Hindlimb muscle (tissue), 1 donor: Measurements from ENCODE around the gene ETS1. TPM values are rescaled to one million over a fixed set of nuclear protein-coding genes. Genes with fewer than 3 reads are reported as not detected.

ENCODE experiments used
- DNase-seq: peaks from one replicate; pipeline ENCODE4 v3.0.0-alpha.2; 2013
- polyA plus RNA-seq: library from polyadenylated mRNA; unstranded; fragments of 120-200 nt; gene quantifications from one replicate; pipeline ENCODE4 v1.2.1, GENCODE V29; 2013; ENCODE audit not compliant: insufficient read length

Gene ETS1
- polyA plus RNA-seq, 1 donor = 52.4 TPM

GRCh38 chr11:128500493-128500892 is 86.9 kb downstream of the ETS1 start:
- DNase-seq = no peak

- DNase-seq = no peak
Measured at GRCh38 chr11:128499613-128500253, 87.6 kb downstream of the ETS1 start.

- no peak for DNase-seq
Measured at GRCh38 chr11:128498721-128499245, 88.6 kb downstream of the ETS1 start.

GRCh38 chr11:128497776-128498095 is 89.6 kb downstream of the ETS1 start:
- no peak for DNase-seq

GRCh38 chr11:128497061-128497775 is 90.1 kb downstream of the ETS1 start:
- peak; percentile 83 for DNase-seq

- no peak for DNase-seq
Measured at GRCh38 chr11:128496692-128497060, 90.7 kb downstream of the ETS1 start.

- DNase-seq = no peak
Measured at GRCh38 chr11:128496249-128496648, 91.1 kb downstream of the ETS1 start.

- no peak for DNase-seq
Measured at GRCh38 chr11:128494418-128495332, 92.7 kb downstream of the ETS1 start.

GRCh38 chr11:128493570-128493965 is 93.8 kb downstream of the ETS1 start:
- no peak for DNase-seq

GRCh38 chr11:128492903-128493569 is 94.3 kb downstream of the ETS1 start:
- DNase-seq = no peak

GRCh38 chr11:128492461-128492860 is 94.9 kb downstream of the ETS1 start:
- DNase-seq = no peak

GRCh38 chr11:128491195-128491936 is 96.0 kb downstream of the ETS1 start:
- DNase-seq = no peak

GRCh38 chr11:128490092-128490491 is 97.3 kb downstream of the ETS1 start:
- no peak for DNase-seq

GRCh38 chr11:128488471-128488870 is 98.9 kb downstream of the ETS1 start:
- no peak for DNase-seq

GRCh38 chr11:128487978-128488377 is 99.4 kb downstream of the ETS1 start:
- DNase-seq = no peak

GRCh38 chr11:128484172-128484571 is 103.2 kb downstream of the ETS1 start:
- no peak for DNase-seq

- DNase-seq = no peak
Measured at GRCh38 chr11:128483211-128483788, 104.1 kb downstream of the ETS1 start.

- no peak for DNase-seq
Measured at GRCh38 chr11:128482512-128483191, 104.7 kb downstream of the ETS1 start.

GRCh38 chr11:128482092-128482491 is 105.3 kb downstream of the ETS1 start:
- DNase-seq = no peak

- no peak for DNase-seq
Measured at GRCh38 chr11:128481135-128481534, 106.2 kb downstream of the ETS1 start.

- DNase-seq = no peak
Measured at GRCh38 chr11:128480665-128481064, 106.7 kb downstream of the ETS1 start.
